Thymus (tissue), 11 donors: Measurements from ENCODE around the gene USP47. TPM values are rescaled to one million over a fixed set of nuclear protein-coding genes. Genes with fewer than 3 reads are reported as not detected.

Source experiments
- DNase-seq, 9 donors: peaks; one replicate each; pipeline ENCODE4 v3.0.0-alpha.2; 2013; ENCODE audit warnings: low spot score in 9 of 9, low read depth in 6 of 9, missing footprints in 1 of 9
- H3K27ac ChIP-seq, 2 donors: one replicate each; pipeline ENCODE4 v1.5.1; 2013; ENCODE audit warnings: control low read depth in 1 of 2, low read depth in 1 of 2, low read length in 1 of 2, mild to moderate bottlenecking in 1 of 2, moderate library complexity in 1 of 2
- H3K27me3 ChIP-seq, 2 donors: one replicate each; pipeline ENCODE4 v1.5.1; 2013; ENCODE audit warnings: low read length in 1 of 2; ENCODE audit not compliant: control insufficient read depth in 2 of 2, insufficient read depth in 1 of 2
- H3K36me3 ChIP-seq, 2 donors: one replicate each; pipeline ENCODE4 v1.5.1; 2013; ENCODE audit warnings: low read length in 1 of 2, mild to moderate bottlenecking in 1 of 2, moderate library complexity in 1 of 2; ENCODE audit not compliant: control insufficient read depth in 2 of 2, insufficient read depth in 2 of 2
- H3K4me1 ChIP-seq, 2 donors: one replicate each; pipeline ENCODE4 v1.5.1; 2013; ENCODE audit warnings: low read length in 2 of 2; ENCODE audit not compliant: control insufficient read depth in 2 of 2, insufficient read depth in 2 of 2
- H3K4me3 ChIP-seq, 2 donors: one replicate each; pipeline ENCODE4 v1.5.1; 2013; ENCODE audit warnings: low read length in 2 of 2, control low read depth in 1 of 2, mild to moderate bottlenecking in 1 of 2
- H3K9me3 ChIP-seq, 2 donors: one replicate each; pipeline ENCODE4 v1.5.1; 2013; ENCODE audit warnings: low read length in 1 of 2, mild to moderate bottlenecking in 1 of 2; ENCODE audit not compliant: control insufficient read depth in 2 of 2, insufficient read depth in 1 of 2
- WGBS: extraction: QIAGEN DNeasy Blood & Tissue Kit; methylation state at CpG from one replicate; pipeline ENCODE4 v1.1.7; 2013; 5-methylcytosine and 5-hydroxymethylcytosine counted together
- polyA plus RNA-seq: library from polyadenylated mRNA; stranded (reverse); fragments of 200-250 nt; gene quantifications from one replicate; pipeline ENCODE4 v1.2.3, GENCODE V29; 2013
- total RNA-seq: library from RNA; stranded (reverse); fragments of 120-200 nt; gene quantifications from one replicate; pipeline ENCODE4 v1.2.4, GENCODE V29; 2013
- donor health status: healthy.

The USP47 gene
- total and polyA plus RNA-seq, 2 donors, result 40.3 to 56.5 TPM

DNA sequence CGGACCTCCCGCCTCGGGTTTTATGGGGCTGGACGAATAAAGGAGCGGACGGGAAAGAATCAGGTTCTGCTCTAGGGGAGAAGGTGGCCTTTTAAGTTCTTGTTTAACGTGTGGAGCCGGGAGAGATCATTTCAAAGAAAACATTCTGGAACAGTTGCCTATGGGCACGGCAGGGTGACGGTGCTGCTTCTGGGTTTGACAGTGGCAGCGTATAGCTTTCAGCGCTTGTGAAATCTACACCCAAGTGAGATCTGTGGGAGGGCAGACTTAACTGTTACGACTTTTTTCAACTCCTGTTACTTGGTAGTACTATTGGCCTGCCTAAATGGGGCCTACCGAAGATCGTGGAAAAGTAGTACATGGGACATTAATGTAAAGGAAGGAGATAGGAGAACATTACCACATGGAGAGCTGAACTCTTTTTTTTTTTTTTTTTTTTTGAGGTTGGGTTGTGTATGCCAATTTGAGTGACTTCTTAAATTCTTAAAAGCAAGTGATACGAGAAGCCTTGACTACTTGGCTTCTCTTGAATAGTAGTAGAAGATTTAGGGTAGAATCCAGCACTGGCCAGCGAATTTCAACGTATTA lies 743 bp downstream of the USP47 start:
- Histone ChIP-seq H3K27ac (peak overlapping the region; percentile 99), H3K27me3 (no peaks in the 10 kb centered on the region), H3K9me3 (no peaks in the 10 kb centered on the region), H3K36me3 (no peaks in the 10 kb centered on the region), H3K4me1 (peaks cover 15 to 17% of the 10 kb centered on the region in 2 donors), H3K4me3 (peak overlapping the region; percentile 82 to 87)
- 1% methylated on average over 18 of the region's 18 CpGs for WGBS
- peak; percentile 60 to 91 (median 76) for DNase-seq

DNA sequence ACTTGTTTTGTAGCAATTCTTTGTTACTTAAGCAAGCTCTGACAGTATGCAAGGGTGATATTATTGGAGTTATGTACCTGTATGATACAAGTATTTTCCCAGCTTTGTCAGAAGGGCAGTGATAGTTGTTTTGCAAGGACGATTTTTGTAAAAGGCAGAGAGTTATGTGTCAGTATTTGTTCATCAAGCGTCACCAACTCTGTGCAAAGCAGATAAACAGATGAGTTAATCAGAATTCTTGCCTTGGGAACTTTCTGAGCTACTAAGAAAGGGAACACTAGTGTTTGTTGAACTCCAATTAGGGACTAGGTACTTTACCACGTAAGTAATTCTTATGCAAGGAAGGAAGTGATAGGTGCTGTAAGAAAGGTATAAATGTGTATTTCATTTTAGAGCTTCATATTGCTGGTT lies 1.4 kb downstream of the USP47 start:
- no peaks in the 10 kb centered on the region for H3K27me3 ChIP-seq
- H3K27ac ChIP-seq, result peak overlapping the region; percentile 75 to 99
- WGBS, result 6% methylated on average over 3 of the region's 3 CpGs
- H3K36me3 ChIP-seq, result no peaks in the 10 kb centered on the region
- peak overlapping the region; percentile 82 to 87 for H3K4me3 ChIP-seq
- peak in 5 of 9 donors; percentile 21 to 66 (median 36) for DNase-seq
- H3K4me1 ChIP-seq, result peaks cover 15 to 17% of the 10 kb centered on the region in 2 donors
- no peaks in the 10 kb centered on the region for H3K9me3 ChIP-seq

DNA sequence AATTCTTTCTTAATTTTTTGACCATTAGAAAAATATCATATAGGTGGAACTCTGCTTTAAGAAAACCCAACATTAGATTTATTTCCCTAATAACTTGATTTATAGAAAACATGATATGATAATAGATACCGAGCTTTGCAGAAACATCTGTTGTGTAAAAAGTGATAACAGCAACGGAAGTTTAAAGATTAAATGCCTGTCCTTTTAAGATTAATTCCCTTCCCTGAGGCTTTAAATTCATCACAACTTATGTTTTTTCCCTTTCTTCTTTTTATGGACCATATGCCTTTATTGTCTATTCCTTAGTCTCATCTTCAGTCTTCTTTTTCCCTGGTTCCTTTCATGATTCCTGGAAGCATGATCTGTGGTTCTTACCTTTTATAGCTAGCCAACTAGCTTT lies 1.9 kb downstream of the USP47 start:
- Histone ChIP-seq H3K9me3 (no peaks in the 10 kb centered on the region), H3K27me3 (no peaks in the 10 kb centered on the region), H3K4me3 (peak overlapping the region; percentile 82 to 87), H3K27ac (peak overlapping the region in 1 of 2 donors; percentile 99), H3K36me3 (no peaks in the 10 kb centered on the region), H3K4me1 (peaks cover 15 to 17% of the 10 kb centered on the region in 2 donors)
- WGBS, result 5% methylated on average over 2 of the region's 2 CpGs
- DNase-seq, result no peak

DNA sequence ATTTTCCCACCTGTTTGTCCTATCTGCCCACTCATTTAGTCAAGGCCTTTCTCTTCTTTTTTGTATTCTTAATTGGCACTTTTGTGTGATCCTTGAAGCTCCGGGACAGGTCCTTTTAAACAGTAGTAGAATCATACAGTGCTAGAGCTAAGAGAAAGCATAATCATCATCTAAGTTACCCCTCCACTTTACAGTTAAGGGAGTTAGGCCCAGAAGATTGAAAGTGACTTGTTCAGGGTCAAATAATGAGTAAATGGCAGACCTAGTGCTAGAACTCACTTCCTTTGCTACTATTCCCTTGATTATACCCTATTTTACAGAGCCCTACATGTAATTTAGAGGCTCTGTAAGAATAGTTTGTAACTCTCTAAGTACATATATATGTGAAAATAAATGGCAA lies 2.5 kb downstream of the USP47 start:
- DNase-seq, result no peak
- WGBS, result 87% methylated on average over 1 of the region's 1 CpG
- peaks cover 17 to 21% of the 10 kb centered on the region in 2 donors for H3K4me1 ChIP-seq
- no peaks in the 10 kb centered on the region for H3K27me3 ChIP-seq
- H3K27ac ChIP-seq, result peak overlapping the region in 1 of 2 donors; percentile 99
- peak overlapping the region in 1 of 2 donors; percentile 40 for H3K4me3 ChIP-seq
- no peaks in the 10 kb centered on the region for H3K36me3 ChIP-seq
- H3K9me3 ChIP-seq, result no peaks in the 10 kb centered on the region

DNA sequence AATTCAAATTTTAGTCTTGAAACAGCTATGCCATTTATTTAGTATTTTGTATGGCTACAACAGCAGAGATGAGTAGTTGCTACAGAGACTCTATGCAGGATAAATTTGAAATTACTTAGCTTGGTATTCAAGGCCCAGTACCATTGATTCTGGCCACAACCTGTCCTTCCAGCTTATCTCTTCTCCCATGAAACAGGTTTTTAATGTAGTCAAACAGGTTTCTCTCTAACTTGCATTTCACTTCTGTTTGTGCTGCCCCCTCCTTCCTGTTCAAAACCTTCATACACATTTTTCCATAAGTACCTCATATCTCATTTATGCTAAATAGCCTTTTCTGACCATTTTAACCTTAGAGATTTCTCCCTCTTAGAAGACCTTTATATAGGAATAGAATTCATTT lies 3.3 kb downstream of the USP47 start:
- Histone ChIP-seq H3K36me3 (no peaks in the 10 kb centered on the region), H3K4me1 (peaks cover 21 to 24% of the 10 kb centered on the region in 2 donors), H3K4me3 (no peak overlapping the region), H3K27ac (peak overlapping the region in 1 of 2 donors; percentile 28), H3K9me3 (no peaks in the 10 kb centered on the region), H3K27me3 (no peaks in the 10 kb centered on the region)
- peak in 1 of 9 donors; percentile 37 for DNase-seq

DNA sequence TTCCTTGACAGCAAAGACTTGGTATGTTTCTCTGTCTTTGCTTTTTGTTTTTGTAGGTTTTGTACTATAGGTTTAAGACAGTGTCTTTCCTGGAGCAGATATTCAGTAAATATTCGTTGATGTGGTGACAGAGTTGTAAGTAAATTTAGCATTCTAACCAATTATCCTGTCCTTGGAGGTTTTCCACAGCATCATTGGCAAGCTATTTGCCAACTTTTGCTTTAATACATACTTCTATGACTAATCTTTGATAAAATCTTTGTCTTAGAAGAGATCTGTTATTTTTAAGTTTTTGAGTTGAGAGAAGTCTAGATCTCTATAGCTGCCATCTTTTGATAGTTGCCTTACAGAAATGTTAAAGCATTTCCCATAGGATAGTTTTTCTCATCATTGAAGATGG lies 3.8 kb downstream of the USP47 start:
- H3K27ac ChIP-seq, result no peak overlapping the region
- H3K4me1 ChIP-seq, result peaks cover 21 to 24% of the 10 kb centered on the region in 2 donors
- no peak overlapping the region for H3K4me3 ChIP-seq

DNA sequence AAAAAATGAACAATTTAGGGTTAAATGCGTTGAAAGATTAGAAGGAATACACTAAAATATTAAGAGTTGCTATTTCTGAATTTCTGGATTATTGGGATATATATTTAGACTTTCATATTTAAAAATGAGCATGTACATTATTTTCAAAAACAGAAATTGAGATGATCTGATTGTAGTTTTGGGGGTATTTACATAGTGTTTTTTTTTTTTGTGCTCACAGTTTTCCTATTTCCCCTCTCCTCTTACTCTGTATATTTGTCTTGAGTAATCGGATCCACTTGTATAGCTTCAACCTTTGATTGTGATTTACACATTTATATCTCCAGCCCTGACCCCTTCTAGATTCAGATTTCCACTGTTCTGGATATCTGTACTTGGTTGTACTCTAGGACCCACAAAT lies 5.3 kb downstream of the USP47 start:
- no peaks in the 10 kb centered on the region for H3K27me3 ChIP-seq
- no peak overlapping the region for H3K4me3 ChIP-seq
- H3K36me3 ChIP-seq, result no peaks in the 10 kb centered on the region
- H3K9me3 ChIP-seq, result no peaks in the 10 kb centered on the region
- H3K27ac ChIP-seq, result no peak overlapping the region
- 98% methylated on average over 2 of the region's 2 CpGs for WGBS
- DNase-seq, result no peak
- peaks cover 17% of the 10 kb centered on the region in 2 donors for H3K4me1 ChIP-seq

More for the DNA sequence above, 3.8 kb downstream of the USP47 start:
- Histone ChIP-seq H3K36me3 (no peaks in the 10 kb centered on the region), H3K9me3 (no peaks in the 10 kb centered on the region), H3K27me3 (no peaks in the 10 kb centered on the region)
- WGBS, result 85% methylated on average over 1 of the region's 1 CpG
- no peak for DNase-seq

DNA sequence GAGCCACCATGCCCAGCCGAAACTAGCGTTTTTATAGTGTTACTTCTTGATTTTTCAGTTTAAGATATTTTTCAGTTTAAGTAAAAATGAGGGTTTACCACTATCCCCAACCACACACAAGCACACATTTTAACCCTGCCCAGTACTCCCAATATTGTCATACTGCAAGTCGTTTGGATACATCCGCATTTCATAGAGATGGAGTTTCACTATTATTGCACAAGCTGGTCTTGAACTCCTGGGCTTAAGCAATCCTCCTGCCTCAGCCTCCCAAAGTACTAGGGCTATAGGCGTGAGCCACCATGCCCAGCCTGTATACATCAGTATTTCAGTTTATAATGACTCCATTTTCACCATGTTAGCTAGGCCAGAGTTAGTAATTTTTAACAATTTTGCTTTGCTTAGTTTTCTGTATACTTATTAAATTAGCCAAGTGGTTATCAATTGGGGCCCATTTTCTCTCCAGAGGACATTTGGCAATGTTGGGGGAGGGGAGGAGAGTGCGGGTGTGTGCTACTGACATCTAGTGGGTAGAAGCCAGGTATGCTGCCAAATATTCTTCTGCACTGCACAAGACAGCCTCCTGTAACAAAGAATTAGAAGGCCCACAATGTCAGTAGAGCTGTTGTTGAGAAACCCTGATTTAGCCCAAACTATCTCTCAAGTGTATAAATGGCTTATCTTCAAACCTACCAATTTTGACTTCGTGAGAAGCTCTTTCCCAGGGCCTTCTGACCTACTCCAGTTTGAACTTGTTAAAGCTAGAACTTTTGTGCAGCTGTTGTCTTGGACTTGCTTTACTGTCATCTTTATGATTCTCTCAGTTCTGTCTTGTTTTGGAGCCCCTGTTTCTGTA lies 7.3 kb downstream of the USP47 start:
- peak in 7 of 9 donors; percentile 57 to 86 (median 67) for DNase-seq
- H3K4me3 ChIP-seq, result no peak overlapping the region
- no peaks in the 10 kb centered on the region for H3K36me3 ChIP-seq
- no peaks in the 10 kb centered on the region for H3K27me3 ChIP-seq
- H3K4me1 ChIP-seq, result peaks cover 17% of the 10 kb centered on the region in 2 donors
- peak overlapping the region; percentile 46 to 68 for H3K27ac ChIP-seq
- no peaks in the 10 kb centered on the region for H3K9me3 ChIP-seq
- WGBS, result 78% methylated on average over 7 of the region's 7 CpGs

DNA sequence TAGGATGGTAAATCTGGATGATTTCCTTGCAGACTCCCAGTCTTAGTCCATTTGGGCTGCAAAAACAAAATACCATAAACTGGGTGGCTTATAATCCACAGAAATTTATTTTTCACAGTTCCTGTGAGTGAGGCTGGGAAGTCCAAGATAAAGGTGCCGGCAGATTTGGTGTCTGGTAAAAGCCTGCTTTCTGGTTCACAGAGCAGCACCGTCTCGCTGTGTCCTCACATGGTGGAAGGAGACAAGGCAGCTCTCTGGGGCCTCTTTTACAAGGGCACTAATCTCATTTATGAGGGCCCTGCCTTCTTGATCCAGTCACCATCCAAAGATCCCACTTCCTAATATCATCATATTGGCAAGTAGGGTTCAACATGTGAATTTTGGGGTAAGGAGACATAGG lies 8.9 kb downstream of the USP47 start:
- no peak for DNase-seq
- Histone ChIP-seq H3K9me3 (no peaks in the 10 kb centered on the region), H3K27ac (peak overlapping the region in 1 of 2 donors; percentile 25), H3K4me1 (peaks cover 8% of the 10 kb centered on the region in 2 donors), H3K27me3 (no peaks in the 10 kb centered on the region), H3K4me3 (no peak overlapping the region), H3K36me3 (no peaks in the 10 kb centered on the region)
- WGBS, result 96% methylated on average over 3 of the region's 3 CpGs
